SJCRH30 (cell line): ENCODE measurements around the gene HPCAL1. TPM values are rescaled to one million over a fixed set of nuclear protein-coding genes. Genes with fewer than 3 reads are reported as not detected.
A peak's percentile ranks its signal among the peaks of the same experiment; 100 is the strongest.
"Not testable (repeated sequence)": the region's sequence is repeated elsewhere in the genome, so short reads cannot be mapped to it uniquely, and the experiment has no call there.

ENCODE experiments used
- DNase-seq, 2 experiments: peaks; one replicate each; pipeline ENCODE4 v3.0.0-alpha.2; 2015 to 2020
- H3K27ac ChIP-seq: fragments of 250-450 bp; sonication (Bioruptor Pico); 2 replicates; pipeline ENCODE4 v1.5.1; 2020; ENCODE audit warnings: mild to moderate bottlenecking, moderate library complexity
- H3K27me3 ChIP-seq: fragments of 250-450 bp; sonication (Bioruptor Pico); 2 replicates; pipeline ENCODE4 v1.5.1; 2020; ENCODE audit warnings: mild to moderate bottlenecking, moderate library complexity
- H3K36me3 ChIP-seq: fragments of 250-450 bp; sonication (Bioruptor Pico); 2 replicates; pipeline ENCODE4 v1.5.1; 2020; ENCODE audit warnings: mild to moderate bottlenecking, moderate library complexity
- H3K4me1 ChIP-seq: fragments of 250-450 bp; sonication (Bioruptor Pico); 2 replicates; pipeline ENCODE4 v1.5.1; 2020; ENCODE audit warnings: mild to moderate bottlenecking, moderate library complexity
- H3K4me3 ChIP-seq: fragments of 250-450 bp; sonication (Bioruptor Pico); 2 replicates; pipeline ENCODE4 v1.5.1; 2020; ENCODE audit warnings: mild to moderate bottlenecking, moderate library complexity
- H3K9me3 ChIP-seq: fragments of 250-450 bp; sonication (Bioruptor Pico); replicated peaks from 2 replicates; pipeline ENCODE4 v1.5.1; 2020; ENCODE audit warnings: mild to moderate bottlenecking, moderate library complexity
- total RNA-seq: library from RNA; depleted of rRNA; stranded (reverse); fragments of >200 nt; shearing (Covaris generic); gene quantifications from 2 replicates; pipeline ENCODE4 v1.2.3, GENCODE V29; 2014

HPCAL1 gene
- total RNA-seq, 1 experiment from 2014 or later = 52.4 TPM

- Histone ChIP-seq H3K36me3 (no peaks in the 10 kb centered on the region), H3K4me3 (0 out of 2 replicates have a peak overlapping the region, but pooled peaks have one; percentile 3), H3K27ac (peak overlapping the region; percentile 27), H3K9me3 (no peaks in the 10 kb centered on the region), H3K27me3 (no peaks in the 10 kb centered on the region), H3K4me1 (peaks cover 26% of the 10 kb centered on the region)
- DNase-seq = peak; percentile 75 to 80
Observed at GRCh38 chr2:10285556-10286198, 17.0 kb upstream of the HPCAL1 start.

- Histone ChIP-seq H3K36me3 (no peaks in the 10 kb centered on the region), H3K9me3 (no peaks in the 10 kb centered on the region), H3K27ac (peak overlapping the region; percentile 27; the same call in 1 of the 2 replicates), H3K27me3 (no peaks in the 10 kb centered on the region), H3K4me3 (peak overlapping the region; percentile 13), H3K4me1 (peaks cover 26% of the 10 kb centered on the region)
- DNase-seq = peak; percentile 40 to 44
Observed at GRCh38 chr2:10286216-10287037, 16.3 kb upstream of the HPCAL1 start.

DNA sequence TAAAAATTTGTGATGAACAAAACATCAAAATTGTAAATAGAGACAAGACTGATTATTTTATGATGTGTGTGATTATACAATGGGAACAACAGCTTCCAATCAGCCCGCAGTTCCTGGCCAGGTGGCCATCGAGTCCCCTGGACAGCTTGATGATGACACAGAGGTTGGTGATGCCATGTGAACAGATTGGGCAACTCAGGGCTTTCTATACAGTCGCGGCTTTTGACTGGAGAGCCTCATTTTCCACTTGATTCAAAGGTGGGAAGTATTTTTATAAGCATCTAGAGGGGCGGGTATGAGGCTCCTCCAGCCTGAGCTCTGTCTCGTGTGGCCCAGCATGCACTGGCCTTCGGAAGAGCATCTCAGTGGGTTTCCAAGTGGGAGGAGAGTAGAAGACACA, 14.9 kb upstream of the HPCAL1 start:
- Histone ChIP-seq H3K9me3 (no peaks in the 10 kb centered on the region), H3K4me3 (no peak overlapping the region), H3K27me3 (no peaks in the 10 kb centered on the region), H3K36me3 (no peaks in the 10 kb centered on the region), H3K27ac (no peak overlapping the region), H3K4me1 (peaks cover 26% of the 10 kb centered on the region)
- no peak for DNase-seq

GRCh38 chr2:10288606-10289005, 14.1 kb upstream of the HPCAL1 start:
- Histone ChIP-seq H3K27me3 (no peaks in the 10 kb centered on the region), H3K4me3 (no peak overlapping the region), H3K9me3 (peaks cover 3% of the 10 kb centered on the region), H3K4me1 (peaks cover 26% of the 10 kb centered on the region), H3K27ac (no peak overlapping the region), H3K36me3 (no peaks in the 10 kb centered on the region)
- no peak for DNase-seq

- H3K4me1 ChIP-seq = peaks cover 26% of the 10 kb centered on the region
- no peak overlapping the region for H3K27ac ChIP-seq
- H3K27me3 ChIP-seq = no peaks in the 10 kb centered on the region
- no peaks in the 10 kb centered on the region for H3K36me3 ChIP-seq
- H3K9me3 ChIP-seq = peaks cover 11% of the 10 kb centered on the region
- no peak for DNase-seq
- no peak overlapping the region for H3K4me3 ChIP-seq
Observed at GRCh38 chr2:10289352-10289751, 13.4 kb upstream of the HPCAL1 start.

GRCh38 chr2:10289891-10290290, 12.8 kb upstream of the HPCAL1 start:
- Histone ChIP-seq H3K36me3 (no peaks in the 10 kb centered on the region), H3K9me3 (peaks cover 16% of the 10 kb centered on the region), H3K4me1 (peaks cover 23% of the 10 kb centered on the region), H3K27me3 (no peaks in the 10 kb centered on the region), H3K27ac (no peak overlapping the region), H3K4me3 (no peak overlapping the region)
- no peak for DNase-seq

GRCh38 chr2:10291376-10291775, 11.3 kb upstream of the HPCAL1 start:
- not testable (repeated sequence) for H3K36me3 ChIP-seq, H3K4me1 ChIP-seq, H3K27me3 ChIP-seq, H3K4me3 ChIP-seq, H3K27ac ChIP-seq, DNase-seq
- peaks cover 16% of the 10 kb centered on the region for H3K9me3 ChIP-seq

- DNase-seq = no peak
- Histone ChIP-seq H3K4me3 (no peak overlapping the region), H3K36me3 (no peaks in the 10 kb centered on the region), H3K4me1 (peaks cover 2% of the 10 kb centered on the region), H3K27ac (no peak overlapping the region), H3K27me3 (no peaks in the 10 kb centered on the region), H3K9me3 (peaks cover 16% of the 10 kb centered on the region)
Observed at GRCh38 chr2:10292033-10292432, 10.7 kb upstream of the HPCAL1 start.

GRCh38 chr2:10293603-10294002, 9.1 kb upstream of the HPCAL1 start:
- no peaks in the 10 kb centered on the region for H3K36me3 ChIP-seq
- peaks cover 12% of the 10 kb centered on the region for H3K4me1 ChIP-seq
- H3K4me3 ChIP-seq = no peak overlapping the region
- peaks cover 16% of the 10 kb centered on the region for H3K9me3 ChIP-seq
- H3K27ac ChIP-seq = no peak overlapping the region
- DNase-seq = no peak
- no peaks in the 10 kb centered on the region for H3K27me3 ChIP-seq

- Histone ChIP-seq H3K4me1 (peaks cover 13% of the 10 kb centered on the region), H3K9me3 (peaks cover 16% of the 10 kb centered on the region), H3K27ac (no peak overlapping the region), H3K4me3 (no peak overlapping the region), H3K27me3 (no peaks in the 10 kb centered on the region), H3K36me3 (no peaks in the 10 kb centered on the region)
- no peak for DNase-seq
Observed at GRCh38 chr2:10294077-10294476, 8.6 kb upstream of the HPCAL1 start.

GRCh38 chr2:10295649-10296048, 7.1 kb upstream of the HPCAL1 start:
- DNase-seq, H3K27ac ChIP-seq, H3K4me3 ChIP-seq, H3K36me3 ChIP-seq, H3K27me3 ChIP-seq: not testable (repeated sequence)
- Histone ChIP-seq H3K4me1 (peaks cover 13% of the 10 kb centered on the region), H3K9me3 (peaks cover 16% of the 10 kb centered on the region)

- Histone ChIP-seq H3K4me1 (peaks cover 13% of the 10 kb centered on the region), H3K27ac (no peak overlapping the region), H3K27me3 (no peaks in the 10 kb centered on the region), H3K4me3 (no peak overlapping the region), H3K36me3 (no peaks in the 10 kb centered on the region), H3K9me3 (peaks cover 16% of the 10 kb centered on the region)
- DNase-seq = no peak
Observed at GRCh38 chr2:10296142-10296541, 6.6 kb upstream of the HPCAL1 start.

DNA sequence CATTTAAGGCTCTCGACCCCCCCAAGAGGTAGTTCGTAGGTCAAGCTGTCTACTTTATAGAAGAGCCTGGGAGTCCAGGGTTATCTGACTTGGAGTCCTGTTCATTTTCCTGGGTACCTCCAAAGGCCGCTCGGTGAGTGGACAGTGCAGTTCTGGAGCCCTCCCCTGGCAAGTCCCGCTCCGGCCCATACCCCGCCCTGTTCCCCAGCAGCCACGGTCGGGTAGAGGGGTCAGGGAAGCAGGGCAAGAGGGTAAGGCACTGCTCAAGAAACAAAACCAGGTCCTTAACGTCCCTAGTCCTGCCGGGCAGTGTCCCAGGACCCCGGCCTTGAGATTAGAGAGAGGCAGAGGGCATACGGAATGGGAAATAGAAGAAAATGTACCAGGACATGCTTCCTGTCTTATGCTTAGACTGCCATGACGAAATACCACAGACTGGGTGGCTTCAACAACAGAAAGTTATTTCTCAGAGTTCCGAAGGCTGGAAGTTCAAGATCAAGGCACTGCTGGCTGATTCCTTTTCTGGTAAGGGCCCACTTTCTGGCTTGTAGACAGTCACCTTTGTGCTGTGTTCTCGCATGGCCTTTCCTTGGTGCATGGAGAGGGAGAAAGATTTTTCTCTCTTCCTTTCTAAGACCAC, 5.4 kb upstream of the HPCAL1 start:
- Histone ChIP-seq H3K9me3 (peaks cover 16% of the 10 kb centered on the region), H3K36me3 (no peaks in the 10 kb centered on the region), H3K27ac (peak overlapping the region; percentile 83), H3K4me1 (peaks cover 13% of the 10 kb centered on the region), H3K27me3 (no peaks in the 10 kb centered on the region), H3K4me3 (no peak overlapping the region)
- no peak for DNase-seq

DNA sequence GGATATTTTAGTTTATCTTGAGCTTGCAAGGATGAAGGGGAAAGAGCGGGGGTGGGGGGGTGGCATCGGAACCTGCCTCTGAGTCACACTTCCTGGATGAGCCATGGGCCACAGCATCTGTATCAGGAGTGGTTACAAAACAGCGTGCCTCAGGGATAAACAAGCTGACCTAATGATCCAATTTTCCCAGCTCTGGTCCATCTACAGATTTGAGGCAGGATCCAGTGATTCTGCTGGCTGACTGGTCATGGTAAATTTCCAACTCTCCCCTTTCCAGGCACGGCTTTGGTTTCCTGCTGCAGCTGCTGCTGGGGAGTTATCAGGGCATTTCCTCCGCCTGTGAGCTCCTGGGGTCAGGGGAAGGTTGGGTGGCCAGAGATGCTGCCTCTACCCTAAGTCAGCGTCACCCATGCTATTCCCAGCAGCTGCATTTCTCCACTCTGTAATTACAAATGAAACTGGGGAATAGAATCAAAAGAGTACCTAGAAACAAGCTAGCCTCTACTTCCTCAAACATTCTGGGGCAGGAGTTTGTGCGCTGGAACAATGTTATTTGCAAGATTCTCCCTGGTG, 4.7 kb upstream of the HPCAL1 start:
- H3K4me3 ChIP-seq = no peak overlapping the region

GRCh38 chr2:10298777-10299176, 3.9 kb upstream of the HPCAL1 start:
- H3K27ac ChIP-seq = peak overlapping the region; percentile 83

More for the DNA sequence above, 4.7 kb upstream of the HPCAL1 start:
- Histone ChIP-seq H3K27me3 (no peaks in the 10 kb centered on the region), H3K4me1 (peaks cover 13% of the 10 kb centered on the region), H3K27ac (peak overlapping the region; percentile 83), H3K9me3 (peaks cover 16% of the 10 kb centered on the region), H3K36me3 (no peaks in the 10 kb centered on the region)
- peak; percentile 93 to 97 for DNase-seq

More at GRCh38 chr2:10298777-10299176, 3.9 kb upstream of the HPCAL1 start:
- H3K9me3 ChIP-seq = peaks cover 11% of the 10 kb centered on the region
- H3K27me3 ChIP-seq, H3K36me3 ChIP-seq, H3K4me3 ChIP-seq, DNase-seq: not testable (repeated sequence)
- peaks cover 13% of the 10 kb centered on the region for H3K4me1 ChIP-seq
